Measurements from ENCODE around the gene SAMD4B.
"Not testable (repeated sequence)": the region's sequence is repeated elsewhere in the genome, so short reads cannot be mapped to it uniquely, and the experiment has no call there.

The SAMD4B gene

GRCh38 chr19:39304185-39304513, 38.1 kb upstream of the SAMD4B start:
- Histone ChIP-seq H3K9ac (ENCODE audit: low read length) (no peak overlapping the region), H3K27me3 (ENCODE audit: control insufficient read depth in 1 of 2, insufficient read depth in 2 of 2, low read length in 2 of 2) (peaks cover 16 to 51% of the 10 kb centered on the region in 2 donors), H3K36me3 (ENCODE audit: insufficient read depth, low read length) (no peaks in the 10 kb centered on the region), H3K27ac (ENCODE audit: low read depth, low read length) (no peak overlapping the region), H3K4me3 (ENCODE audit: low read depth in 1 of 2, low read length in 2 of 2) (no peak overlapping the region), H3K4me1 (ENCODE audit: insufficient read depth, low read length) (no peaks in the 10 kb centered on the region), H3K9me3 (ENCODE audit: low read length) (no peaks in the 10 kb centered on the region)

GRCh38 chr19:39304701-39305571, 37.3 kb upstream of the SAMD4B start:
- peaks cover 16 to 53% of the 10 kb centered on the region in 2 donors for H3K27me3 ChIP-seq (ENCODE audit: control insufficient read depth in 1 of 2, insufficient read depth in 2 of 2, low read length in 2 of 2)
- no peaks in the 10 kb centered on the region for H3K9me3 ChIP-seq (ENCODE audit: low read length)
- H3K4me3 ChIP-seq (ENCODE audit: low read depth in 1 of 2, low read length in 2 of 2) = no peak overlapping the region
- no peak overlapping the region for H3K27ac ChIP-seq (ENCODE audit: low read depth, low read length)
- no peaks in the 10 kb centered on the region for H3K36me3 ChIP-seq (ENCODE audit: insufficient read depth, low read length)
- no peak overlapping the region for H3K9ac ChIP-seq (ENCODE audit: low read length)
- H3K4me1 ChIP-seq (ENCODE audit: insufficient read depth, low read length) = no peaks in the 10 kb centered on the region

- Histone ChIP-seq H3K4me3 (ENCODE audit: low read depth in 1 of 2, low read length in 2 of 2) (no peak overlapping the region), H3K36me3 (ENCODE audit: insufficient read depth, low read length) (no peaks in the 10 kb centered on the region), H3K9me3 (ENCODE audit: low read length) (no peaks in the 10 kb centered on the region), H3K27ac (ENCODE audit: low read depth, low read length) (no peak overlapping the region), H3K9ac (ENCODE audit: low read length) (no peak overlapping the region), H3K4me1 (ENCODE audit: insufficient read depth, low read length) (no peaks in the 10 kb centered on the region), H3K27me3 (ENCODE audit: control insufficient read depth in 1 of 2, insufficient read depth in 2 of 2, low read length in 2 of 2) (peaks cover 16 to 53% of the 10 kb centered on the region in 2 donors)
Measured at GRCh38 chr19:39306075-39306474, 36.1 kb upstream of the SAMD4B start.

- Histone ChIP-seq H3K4me1 (ENCODE audit: insufficient read depth, low read length) (no peaks in the 10 kb centered on the region), H3K4me3 (ENCODE audit: low read depth in 1 of 2, low read length in 2 of 2) (no peak overlapping the region), H3K9me3 (ENCODE audit: low read length) (no peaks in the 10 kb centered on the region), H3K27ac (ENCODE audit: low read depth, low read length) (no peak overlapping the region), H3K36me3 (ENCODE audit: insufficient read depth, low read length) (no peaks in the 10 kb centered on the region), H3K9ac (ENCODE audit: low read length) (no peak overlapping the region), H3K27me3 (ENCODE audit: control insufficient read depth in 1 of 2, insufficient read depth in 2 of 2, low read length in 2 of 2) (peaks cover 16 to 53% of the 10 kb centered on the region in 2 donors)
Measured at GRCh38 chr19:39307046-39307821, 35.0 kb upstream of the SAMD4B start.

- Histone ChIP-seq H3K9me3 (ENCODE audit: low read length) (no peaks in the 10 kb centered on the region), H3K36me3 (ENCODE audit: insufficient read depth, low read length) (no peaks in the 10 kb centered on the region), H3K4me1 (ENCODE audit: insufficient read depth, low read length) (no peaks in the 10 kb centered on the region), H3K27me3 (ENCODE audit: control insufficient read depth in 1 of 2, insufficient read depth in 2 of 2, low read length in 2 of 2) (peaks cover 16 to 53% of the 10 kb centered on the region in 2 donors), H3K9ac (ENCODE audit: low read length) (no peak overlapping the region), H3K4me3 (ENCODE audit: low read depth in 1 of 2, low read length in 2 of 2) (no peak overlapping the region), H3K27ac (ENCODE audit: low read depth, low read length) (no peak overlapping the region)
Measured at GRCh38 chr19:39307822-39308530, 34.2 kb upstream of the SAMD4B start.

GRCh38 chr19:39308531-39309304, 33.5 kb upstream of the SAMD4B start:
- H3K9ac ChIP-seq (ENCODE audit: low read length) = no peak overlapping the region
- H3K9me3 ChIP-seq (ENCODE audit: low read length) = no peaks in the 10 kb centered on the region
- peaks cover 16 to 53% of the 10 kb centered on the region in 2 donors for H3K27me3 ChIP-seq (ENCODE audit: control insufficient read depth in 1 of 2, insufficient read depth in 2 of 2, low read length in 2 of 2)

GRCh38 chr19:39309305-39309670, 32.9 kb upstream of the SAMD4B start:
- peaks cover 11 to 48% of the 10 kb centered on the region in 2 donors for H3K27me3 ChIP-seq (ENCODE audit: control insufficient read depth in 1 of 2, insufficient read depth in 2 of 2, low read length in 2 of 2)

More at GRCh38 chr19:39308531-39309304, 33.5 kb upstream of the SAMD4B start:
- Histone ChIP-seq H3K4me1 (ENCODE audit: insufficient read depth, low read length) (no peaks in the 10 kb centered on the region), H3K27ac (ENCODE audit: low read depth, low read length) (no peak overlapping the region), H3K36me3 (ENCODE audit: insufficient read depth, low read length) (no peaks in the 10 kb centered on the region), H3K4me3 (ENCODE audit: low read depth in 1 of 2, low read length in 2 of 2) (no peak overlapping the region)

GRCh38 chr19:39310558-39311311, 31.5 kb upstream of the SAMD4B start:
- H3K36me3 ChIP-seq (ENCODE audit: insufficient read depth, low read length) = no peaks in the 10 kb centered on the region
- H3K27me3 ChIP-seq (ENCODE audit: control insufficient read depth in 1 of 2, insufficient read depth in 2 of 2, low read length in 2 of 2) = peaks cover 11 to 36% of the 10 kb centered on the region in 2 donors
- H3K9ac ChIP-seq (ENCODE audit: low read length) = no peak overlapping the region
- no peak overlapping the region for H3K27ac ChIP-seq (ENCODE audit: low read depth, low read length)
- H3K4me1 ChIP-seq (ENCODE audit: insufficient read depth, low read length) = no peaks in the 10 kb centered on the region
- H3K4me3 ChIP-seq (ENCODE audit: low read depth in 1 of 2, low read length in 2 of 2) = no peak overlapping the region
- H3K9me3 ChIP-seq (ENCODE audit: low read length) = no peaks in the 10 kb centered on the region

More at GRCh38 chr19:39309305-39309670, 32.9 kb upstream of the SAMD4B start:
- H3K27ac ChIP-seq (ENCODE audit: low read depth, low read length); H3K4me3 ChIP-seq (ENCODE audit: low read depth in 1 of 2, low read length in 2 of 2); H3K36me3 ChIP-seq (ENCODE audit: insufficient read depth, low read length); H3K9me3 ChIP-seq (ENCODE audit: low read length); H3K9ac ChIP-seq (ENCODE audit: low read length); H3K4me1 ChIP-seq (ENCODE audit: insufficient read depth, low read length): not testable (repeated sequence)

GRCh38 chr19:39314016-39314728, 28.0 kb upstream of the SAMD4B start:
- Histone ChIP-seq H3K4me1 (ENCODE audit: insufficient read depth, low read length) (no peaks in the 10 kb centered on the region), H3K9ac (ENCODE audit: low read length) (no peak overlapping the region), H3K9me3 (ENCODE audit: low read length) (no peaks in the 10 kb centered on the region), H3K4me3 (ENCODE audit: low read depth in 1 of 2, low read length in 2 of 2) (no peak overlapping the region), H3K27me3 (ENCODE audit: control insufficient read depth in 1 of 2, insufficient read depth in 2 of 2, low read length in 2 of 2) (peaks cover 0 to 1% of the 10 kb centered on the region in 2 donors), H3K36me3 (ENCODE audit: insufficient read depth, low read length) (no peaks in the 10 kb centered on the region), H3K27ac (ENCODE audit: low read depth, low read length) (no peak overlapping the region)

- H3K27ac ChIP-seq (ENCODE audit: low read depth, low read length) = no peak overlapping the region
- no peak overlapping the region for H3K4me3 ChIP-seq (ENCODE audit: low read depth in 1 of 2, low read length in 2 of 2)
- H3K4me1 ChIP-seq (ENCODE audit: insufficient read depth, low read length) = no peaks in the 10 kb centered on the region
- no peaks in the 10 kb centered on the region for H3K27me3 ChIP-seq (ENCODE audit: control insufficient read depth in 1 of 2, insufficient read depth in 2 of 2, low read length in 2 of 2)
- no peaks in the 10 kb centered on the region for H3K9me3 ChIP-seq (ENCODE audit: low read length)
- H3K9ac ChIP-seq (ENCODE audit: low read length) = no peak overlapping the region
- H3K36me3 ChIP-seq (ENCODE audit: insufficient read depth, low read length) = no peaks in the 10 kb centered on the region
Measured at GRCh38 chr19:39315933-39316332, 26.3 kb upstream of the SAMD4B start.
